PC-3 (cell line): ENCODE data around the gene AFF3.

ENCODE experiments used
- CTCF ChIP-seq: fragments of 300-600 bp; sonication (generic); conservative IDR thresholded peaks from 2 replicates; pipeline ENCODE4 v1.5.1; 2017; ENCODE audit warnings: antibody characterized with exemption, low read depth, mild to moderate bottlenecking, low read length
- EZH2 ChIP-seq: fragments of 300-600 bp; sonication (generic); IDR thresholded peaks from one replicate; pipeline ENCODE4 v1.6.1; 2017; ENCODE audit warnings: antibody characterized with exemption, mild to moderate bottlenecking, low read length; ENCODE audit not compliant: unreplicated experiment
- EZH2phosphoT487 ChIP-seq: fragments of 300-600 bp; sonication (generic); IDR thresholded peaks from 2 replicates; pipeline ENCODE4 v1.6.1; 2018; ENCODE audit warnings: mild to moderate bottlenecking, antibody characterized with exemption, low read length, borderline replicate concordance

GRCh38 chr2:99722476-99722875 is 419.9 kb downstream of the AFF3 start:
- TF ChIP-seq CTCF (no peak), EZH2 (no peak), EZH2phosphoT487 (no peak)
